ENCODE measurements around the gene MTNR1B.

MTNR1B gene

GRCh38 chr11:92979176-92979575, 9.7 kb downstream of the MTNR1B start:
- no peak overlapping the region for H3K27ac ChIP-seq (ENCODE audit: extremely low read depth, low read depth, low read length)
- H3K9me3 ChIP-seq (ENCODE audit: control insufficient read depth, insufficient read depth, low read depth, low read length): no peaks in the 10 kb centered on the region
- no peak for TF ChIP-seq ZNF157 (tag by site-specific recombination; IDR thresholded peaks at IDR 0.05)
- no peak for TF ChIP-seq ZNF155 (tag by site-specific recombination; IDR thresholded peaks at IDR 0.05)
- no peak for TF ChIP-seq TRIM28 (IDR thresholded peaks at IDR 0.05; ENCODE audit: borderline replicate concordance, low read length)
- no peak for TF ChIP-seq SETDB1 (IDR thresholded peaks at IDR 0.05; ENCODE audit: insufficient read length, low read length)
- TF ChIP-seq ZBTB48 (tag by site-specific recombination; IDR thresholded peaks at IDR 0.05): no peak
- no peak for TF ChIP-seq ZNF621 (tag by site-specific recombination; IDR thresholded peaks at IDR 0.05)
- TF ChIP-seq SP3 (tag by site-specific recombination; IDR thresholded peaks at IDR 0.05): no peak
- no peak for TF ChIP-seq ZNF18 (tag by site-specific recombination; IDR thresholded peaks at IDR 0.05)
- TF ChIP-seq ZNF670 (tag by site-specific recombination; IDR thresholded peaks at IDR 0.05; ENCODE audit: low read depth): no peak
- TF ChIP-seq ZNF274 (IDR thresholded peaks at IDR 0.05; ENCODE audit: low read length): no peak
- TF ChIP-seq ZNF274 (tag by site-specific recombination; IDR thresholded peaks at IDR 0.05; ENCODE audit: borderline replicate concordance): no peak
- TF ChIP-seq ZNF792 (tag by site-specific recombination; IDR thresholded peaks at IDR 0.05): no peak
- TF ChIP-seq ZNF214 (tag by site-specific recombination; IDR thresholded peaks at IDR 0.05; ENCODE audit: borderline replicate concordance): no peak
- TF ChIP-seq ZBTB7A (tag by site-specific recombination; IDR thresholded peaks at IDR 0.05; ENCODE audit: low read depth): no peak
- TF ChIP-seq ZNF658 (tag by site-specific recombination; IDR thresholded peaks at IDR 0.05): no peak
- TF ChIP-seq ZNF324 (tag by site-specific recombination; IDR thresholded peaks at IDR 0.05): no peak
- TF ChIP-seq ZNF558 (tag by site-specific recombination; IDR thresholded peaks at IDR 0.05): no peak
- TF ChIP-seq FEZF1 (tag by site-specific recombination; IDR thresholded peaks at IDR 0.05): no peak
- TF ChIP-seq, protein P1, sequence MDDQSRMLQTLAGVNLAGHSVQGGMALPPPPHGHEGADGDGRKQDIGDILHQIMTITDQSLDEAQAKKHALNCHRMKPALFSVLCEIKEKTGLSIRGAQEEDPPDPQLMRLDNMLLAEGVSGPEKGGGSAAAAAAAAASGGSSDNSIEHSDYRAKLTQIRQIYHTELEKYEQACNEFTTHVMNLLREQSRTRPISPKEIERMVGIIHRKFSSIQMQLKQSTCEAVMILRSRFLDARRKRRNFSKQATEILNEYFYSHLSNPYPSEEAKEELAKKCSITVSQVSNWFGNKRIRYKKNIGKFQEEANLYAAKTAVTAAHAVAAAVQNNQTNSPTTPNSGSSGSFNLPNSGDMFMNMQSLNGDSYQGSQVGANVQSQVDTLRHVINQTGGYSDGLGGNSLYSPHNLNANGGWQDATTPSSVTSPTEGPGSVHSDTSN (CRISPR knock-in tag; IDR thresholded peaks at IDR 0.05): no peak
- TF ChIP-seq ZNF211 (tag by site-specific recombination; IDR thresholded peaks at IDR 0.05; ENCODE audit: low read depth): no peak
- CTCF ChIA-PET: no interaction called here
- no peaks in the 10 kb centered on the region for H3K36me3 ChIP-seq (ENCODE audit: control insufficient read depth in 2 of 2, insufficient read depth in 1 of 2, low read length in 2 of 2)
- POLR2A ChIA-PET: no interaction called here
- no peaks in the 10 kb centered on the region for H3K4me1 ChIP-seq (ENCODE audit: control insufficient read depth, insufficient read depth, low read length)
- no peak overlapping the region for H3K4me3 ChIP-seq (ENCODE audit: low read depth, low read length)

DNA sequence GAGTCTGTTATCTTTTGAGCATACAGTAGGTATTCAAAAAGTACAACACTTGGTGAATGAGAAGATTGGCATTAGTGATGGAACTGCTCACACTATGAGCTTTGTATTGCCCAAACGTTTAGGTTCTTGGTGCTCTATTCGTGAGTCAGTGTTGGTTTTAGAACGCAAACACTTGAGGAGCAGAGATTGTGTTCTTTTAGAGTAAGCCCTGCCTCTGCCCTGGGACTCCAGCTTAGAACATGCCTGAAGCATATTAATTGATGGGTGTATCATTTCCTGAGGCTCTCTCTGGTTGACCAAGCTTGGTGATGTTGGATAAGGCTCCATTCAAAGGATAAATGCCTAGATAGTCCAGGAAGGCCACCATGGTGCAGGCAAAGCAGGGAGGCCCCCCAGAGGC, 10.9 kb downstream of the MTNR1B start:
- ChIA-PET POLR2A (no interaction called here), CTCF (no interaction called here)
- H3K4me1 ChIP-seq (ENCODE audit: control insufficient read depth, insufficient read depth, low read length): no peaks in the 10 kb centered on the region
- no peaks in the 10 kb centered on the region for H3K9me3 ChIP-seq (ENCODE audit: control insufficient read depth, insufficient read depth, low read depth, low read length)
- H3K36me3 ChIP-seq (ENCODE audit: control insufficient read depth in 2 of 2, insufficient read depth in 1 of 2, low read length in 2 of 2): no peaks in the 10 kb centered on the region
- no peak overlapping the region for H3K27ac ChIP-seq (ENCODE audit: extremely low read depth, low read depth, low read length)
- no peak for TF ChIP-seq ZNF302 (tag by site-specific recombination; IDR thresholded peaks at IDR 0.05; ENCODE audit: low read depth)
- TF ChIP-seq SP2 (tag by site-specific recombination; IDR thresholded peaks at IDR 0.05): no peak
- no peak for TF ChIP-seq GLI4 (tag by site-specific recombination; IDR thresholded peaks at IDR 0.05)
- TF ChIP-seq ZNF664 (tag by site-specific recombination; IDR thresholded peaks at IDR 0.05): no peak
- TF ChIP-seq ZNF660 (tag by site-specific recombination; IDR thresholded peaks at IDR 0.05): no peak
- TF ChIP-seq SCRT1 (tag by site-specific recombination; IDR thresholded peaks at IDR 0.05; ENCODE audit: borderline replicate concordance): no peak
- TF ChIP-seq, protein P2, sequence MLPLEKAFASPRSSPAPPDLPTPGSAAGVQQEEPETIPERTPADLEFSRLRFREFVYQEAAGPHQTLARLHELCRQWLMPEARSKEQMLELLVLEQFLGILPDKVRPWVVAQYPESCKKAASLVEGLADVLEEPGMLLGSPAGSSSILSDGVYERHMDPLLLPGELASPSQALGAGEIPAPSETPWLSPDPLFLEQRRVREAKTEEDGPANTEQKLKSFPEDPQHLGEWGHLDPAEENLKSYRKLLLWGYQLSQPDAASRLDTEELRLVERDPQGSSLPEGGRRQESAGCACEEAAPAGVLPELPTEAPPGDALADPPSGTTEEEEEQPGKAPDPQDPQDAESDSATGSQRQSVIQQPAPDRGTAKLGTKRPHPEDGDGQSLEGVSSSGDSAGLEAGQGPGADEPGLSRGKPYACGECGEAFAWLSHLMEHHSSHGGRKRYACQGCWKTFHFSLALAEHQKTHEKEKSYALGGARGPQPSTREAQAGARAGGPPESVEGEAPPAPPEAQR (tag by site-specific recombination; IDR thresholded peaks at IDR 0.05): no peak
- no peak for TF ChIP-seq ZNF747 (tag by site-specific recombination; IDR thresholded peaks at IDR 0.05)
- no peak for TF ChIP-seq ZNF677 (tag by site-specific recombination; IDR thresholded peaks at IDR 0.05)
- TF ChIP-seq, protein P3, sequence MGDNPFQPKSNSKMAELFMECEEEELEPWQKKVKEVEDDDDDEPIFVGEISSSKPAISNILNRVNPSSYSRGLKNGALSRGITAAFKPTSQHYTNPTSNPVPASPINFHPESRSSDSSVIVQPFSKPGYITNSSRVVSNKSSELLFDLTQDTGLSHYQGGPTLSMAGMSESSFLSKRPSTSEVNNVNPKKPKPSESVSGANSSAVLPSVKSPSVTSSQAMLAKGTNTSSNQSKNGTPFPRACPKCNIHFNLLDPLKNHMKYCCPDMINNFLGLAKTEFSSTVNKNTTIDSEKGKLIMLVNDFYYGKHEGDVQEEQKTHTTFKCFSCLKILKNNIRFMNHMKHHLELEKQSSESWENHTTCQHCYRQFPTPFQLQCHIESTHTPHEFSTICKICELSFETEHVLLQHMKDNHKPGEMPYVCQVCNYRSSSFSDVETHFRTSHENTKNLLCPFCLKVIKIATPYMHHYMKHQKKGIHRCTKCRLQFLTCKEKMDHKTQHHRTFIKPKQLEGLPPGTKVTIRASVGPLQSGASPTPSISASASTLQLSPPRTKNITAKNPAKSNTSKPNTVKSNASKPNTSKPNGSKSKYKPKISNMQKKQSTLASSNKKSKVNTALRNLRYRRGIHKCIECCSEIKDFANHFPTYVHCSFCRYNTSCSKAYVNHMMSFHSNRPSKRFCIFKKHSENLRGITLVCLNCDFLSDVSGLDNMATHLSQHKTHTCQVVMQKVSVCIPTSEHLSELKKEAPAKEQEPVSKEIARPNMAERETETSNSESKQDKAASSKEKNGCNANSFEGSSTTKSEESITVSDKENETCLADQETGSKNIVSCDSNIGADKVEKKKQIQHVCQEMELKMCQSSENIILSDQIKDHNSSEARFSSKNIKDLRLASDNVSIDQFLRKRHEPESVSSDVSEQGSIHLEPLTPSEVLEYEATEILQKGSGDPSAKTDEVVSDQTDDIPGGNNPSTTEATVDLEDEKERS (tag by site-specific recombination; IDR thresholded peaks at IDR 0.05): no peak
- no peak for TF ChIP-seq SCRT2 (tag by site-specific recombination; IDR thresholded peaks at IDR 0.05)
- no peak overlapping the region for H3K4me3 ChIP-seq (ENCODE audit: low read depth, low read length)
